GM21423 (cell line): ENCODE data around the gene SRP9.
"Not testable (repeated sequence)": the region's sequence is repeated elsewhere in the genome, so short reads cannot be mapped to it uniquely, and the experiment has no call there.

Experiments used
- ATAC-seq: cut with Tn5 transposase; IDR thresholded peaks from one replicate; pipeline ENCODE4 v1.9.1; 2021; ENCODE audit warnings: mild to moderate bottlenecking, moderate library complexity; ENCODE audit not compliant: unreplicated experiment

SRP9 gene

GRCh38 chr1:225835856-225836255, 58.2 kb downstream of the SRP9 start:
- no peak for ATAC-seq

- not testable (repeated sequence) for ATAC-seq
Measured at GRCh38 chr1:225836296-225836695, 58.7 kb downstream of the SRP9 start.

GRCh38 chr1:225838793-225839192, 61.2 kb downstream of the SRP9 start:
- no peak for ATAC-seq
